Mucosa of descending colon (tissue), 3 donors: ENCODE measurements around the gene POLD1. TPM values are rescaled to one million over a fixed set of nuclear protein-coding genes. Genes with fewer than 3 reads are reported as not detected.
A peak's percentile ranks its signal among the peaks of the same experiment; 100 is the strongest.

Source experiments
- ATAC-seq: fragments of 200-7000 bp; cut with Tn5 transposase; one replicate; pipeline ENCODE4 v1.9.1; 2020; ENCODE audit warnings: mild to moderate bottlenecking, moderate library complexity
- DNase-seq, 3 donors: peaks; one replicate each; pipeline ENCODE4 v3.0.0-alpha.2; 2020
- H3K36me3 ChIP-seq: fragments of 200-600 bp; one replicate; pipeline ENCODE4 v1.8.0; 2021; ENCODE audit warnings: low read depth, mild to moderate bottlenecking
- H3K4me1 ChIP-seq: fragments of 200-600 bp; one replicate; pipeline ENCODE4 v1.8.0; 2021; ENCODE audit warnings: low read depth, mild to moderate bottlenecking
- H3K4me3 ChIP-seq: fragments of 200-600 bp; one replicate; pipeline ENCODE4 v1.8.0; 2021; ENCODE audit warnings: mild to moderate bottlenecking
- H3K9me3 ChIP-seq: fragments of 200-600 bp; one replicate; pipeline ENCODE4 v1.8.0; 2021; ENCODE audit warnings: mild to moderate bottlenecking
- intact Hi-C, 2 donors: fragments of 100-400 bp; cut with DNase I in 1 of 2; cut with micrococcal nuclease in 1 of 2; formaldehyde crosslinking; loops; one replicate each; pipeline versions ENCODE4 v1.11.0 to v1.11.1; 2022; cut with DNase I, micrococcal nuclease
- total RNA-seq, 3 donors: library from RNA; stranded (reverse); fragmentation: NEBNext Ultra II Directional in 2 of 3; extraction: Animal tissue kit (Norgen Biotek cat#: 25700) in 2 of 3; gene quantifications; one replicate each; pipeline versions ENCODE4 v1.2.1 to v1.2.4, GENCODE V29; 2021 to 2023
- TF ChIP-seq, protein P1 (sequence below): fragments of 200-600 bp; IDR thresholded peaks from one replicate; pipeline ENCODE4 v1.8.0; 2022; ENCODE audit warnings: antibody characterized with exemption, mild to moderate bottlenecking
- donor health status: DM: no; HTN: no; CAD: no; lungs with moderate emphysema.
- donor health status: DM: no; HTN: no; CAD: no.
- donor health status: DM: no; HTN: yes; CAD: no.

Gene POLD1
- total RNA-seq, 3 donors from 2014 or later = 20.8 to 27.9 (median 22.9) TPM

GRCh38 chr19:50362656-50363424 lies 21.3 kb upstream of the POLD1 start:
- ATAC-seq = no peak
- no peaks in the 10 kb centered on the region for H3K36me3 ChIP-seq

DNA sequence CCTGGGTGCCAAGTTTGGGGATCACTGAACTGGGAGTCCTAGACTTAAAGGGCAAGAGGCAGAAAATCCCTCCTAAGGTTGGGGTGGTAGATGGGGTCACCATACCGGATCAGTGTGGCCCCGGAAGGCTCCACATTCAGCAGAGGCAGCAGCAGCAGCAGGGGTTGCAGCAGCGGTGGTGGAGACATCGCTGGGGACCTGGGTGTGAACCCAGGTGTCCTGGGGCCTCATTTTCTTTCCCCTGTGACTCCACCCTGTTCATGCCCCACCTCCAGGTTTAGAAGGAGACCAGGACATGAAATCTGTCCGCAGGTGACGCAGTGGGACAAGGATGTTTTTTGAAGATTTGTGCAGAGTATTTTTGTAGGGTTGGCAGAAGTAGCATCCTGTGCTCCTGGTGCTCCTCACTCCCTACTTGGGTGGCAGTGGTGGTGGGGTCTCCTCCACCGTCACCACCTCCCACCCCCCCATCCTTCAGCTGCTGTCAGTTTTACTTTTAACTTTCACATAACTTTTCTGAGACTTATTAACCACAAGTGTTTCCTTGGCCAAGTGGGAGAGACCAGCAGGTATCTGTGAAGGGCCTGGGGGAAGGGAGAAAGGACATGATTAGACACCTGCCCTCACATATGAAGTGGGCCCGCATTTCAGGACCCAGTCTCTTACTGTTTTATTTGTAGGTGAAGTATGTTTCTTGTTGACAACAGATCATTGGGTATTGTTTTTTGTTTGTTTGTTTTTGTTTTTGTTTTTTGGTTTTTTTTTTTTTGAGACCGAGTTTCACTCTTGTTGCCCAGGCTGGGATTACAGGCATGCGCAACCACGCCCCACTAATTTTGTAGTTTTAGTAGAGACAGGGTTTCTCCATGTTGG lies 18.5 kb upstream of the POLD1 start, which contains the start of gene NAPSA:
NAPSA (minus strand) TSS at position 206 of the 873 bp plus-strand sequence; CDS start at position 188, 18 bp downstream.
- Histone ChIP-seq H3K36me3 (no peaks in the 10 kb centered on the region), H3K4me1 (no peaks in the 10 kb centered on the region), H3K4me3 (no peak within 1 kb of the TSS), H3K9me3 (no peaks in the 10 kb centered on the region)
- TF ChIP-seq, protein P1, sequence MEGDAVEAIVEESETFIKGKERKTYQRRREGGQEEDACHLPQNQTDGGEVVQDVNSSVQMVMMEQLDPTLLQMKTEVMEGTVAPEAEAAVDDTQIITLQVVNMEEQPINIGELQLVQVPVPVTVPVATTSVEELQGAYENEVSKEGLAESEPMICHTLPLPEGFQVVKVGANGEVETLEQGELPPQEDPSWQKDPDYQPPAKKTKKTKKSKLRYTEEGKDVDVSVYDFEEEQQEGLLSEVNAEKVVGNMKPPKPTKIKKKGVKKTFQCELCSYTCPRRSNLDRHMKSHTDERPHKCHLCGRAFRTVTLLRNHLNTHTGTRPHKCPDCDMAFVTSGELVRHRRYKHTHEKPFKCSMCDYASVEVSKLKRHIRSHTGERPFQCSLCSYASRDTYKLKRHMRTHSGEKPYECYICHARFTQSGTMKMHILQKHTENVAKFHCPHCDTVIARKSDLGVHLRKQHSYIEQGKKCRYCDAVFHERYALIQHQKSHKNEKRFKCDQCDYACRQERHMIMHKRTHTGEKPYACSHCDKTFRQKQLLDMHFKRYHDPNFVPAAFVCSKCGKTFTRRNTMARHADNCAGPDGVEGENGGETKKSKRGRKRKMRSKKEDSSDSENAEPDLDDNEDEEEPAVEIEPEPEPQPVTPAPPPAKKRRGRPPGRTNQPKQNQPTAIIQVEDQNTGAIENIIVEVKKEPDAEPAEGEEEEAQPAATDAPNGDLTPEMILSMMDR = no peak
- intact Hi-C loops = loop anchor here (5.0 to 10.0 kb wide), 3 partner anchors 49 to 99 kb away; partner anchors contain the start of gene SPIB (in 1 of the 2)
- DNase-seq (no peak), ATAC-seq (no peak)

More at GRCh38 chr19:50362656-50363424, 21.3 kb upstream of the POLD1 start:
- DNase-seq = no peak
- H3K4me3 ChIP-seq = no peak overlapping the region
- H3K9me3 ChIP-seq = no peaks in the 10 kb centered on the region
- intact Hi-C loops = loop anchor here in 1 of 2 donors (10.0 kb wide), 2 partner anchors 52 to 102 kb away; partner anchors contain the start of gene SPIB
- H3K4me1 ChIP-seq = no peaks in the 10 kb centered on the region
- TF ChIP-seq, protein P1 = no peak

DNA sequence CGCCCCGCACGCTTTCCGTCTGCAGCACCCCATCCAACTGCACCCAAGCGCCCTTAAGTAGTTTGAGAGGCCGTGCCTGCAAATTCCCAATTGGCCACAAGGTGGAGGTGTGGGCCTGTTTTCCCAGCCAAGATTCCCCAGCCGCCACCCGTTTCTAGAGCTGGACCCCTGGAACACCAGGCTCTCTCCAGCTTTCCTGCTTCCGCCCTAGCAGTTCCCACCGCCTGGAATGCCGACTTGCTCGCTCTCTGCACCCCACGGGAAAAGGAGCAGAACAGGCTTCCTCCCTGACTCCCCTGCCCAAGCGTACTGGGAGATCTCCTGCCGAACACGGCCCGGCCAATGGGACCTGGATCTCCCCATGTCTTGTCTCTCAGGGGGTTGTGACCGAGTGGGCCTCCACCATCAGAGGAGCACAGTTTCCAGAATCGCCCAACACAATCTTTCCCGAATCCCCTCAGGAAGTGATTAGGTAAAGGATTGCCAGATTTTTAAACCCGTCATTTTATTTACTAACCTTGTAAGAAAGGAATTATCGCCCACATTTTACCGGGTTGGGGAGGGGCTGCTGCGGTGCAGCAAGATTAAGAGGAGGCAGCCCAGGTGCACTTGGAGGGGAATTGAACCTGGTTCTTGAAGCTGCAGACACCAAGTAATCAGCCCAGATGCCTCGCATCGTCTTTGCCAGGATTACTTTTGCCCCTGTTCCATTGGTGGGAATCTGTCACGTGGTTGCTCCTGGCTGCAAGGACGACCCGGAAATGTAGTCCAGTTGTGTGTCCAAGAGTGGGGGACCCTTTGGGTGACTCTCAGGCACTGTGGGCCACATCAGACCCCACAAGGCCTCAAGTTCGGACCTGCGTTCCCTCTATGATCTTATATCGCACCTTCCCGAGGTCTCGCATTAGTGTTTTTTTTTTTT lies 15.2 kb upstream of the POLD1 start:
- TF ChIP-seq, protein P1 = peak; percentile 77

DNA sequence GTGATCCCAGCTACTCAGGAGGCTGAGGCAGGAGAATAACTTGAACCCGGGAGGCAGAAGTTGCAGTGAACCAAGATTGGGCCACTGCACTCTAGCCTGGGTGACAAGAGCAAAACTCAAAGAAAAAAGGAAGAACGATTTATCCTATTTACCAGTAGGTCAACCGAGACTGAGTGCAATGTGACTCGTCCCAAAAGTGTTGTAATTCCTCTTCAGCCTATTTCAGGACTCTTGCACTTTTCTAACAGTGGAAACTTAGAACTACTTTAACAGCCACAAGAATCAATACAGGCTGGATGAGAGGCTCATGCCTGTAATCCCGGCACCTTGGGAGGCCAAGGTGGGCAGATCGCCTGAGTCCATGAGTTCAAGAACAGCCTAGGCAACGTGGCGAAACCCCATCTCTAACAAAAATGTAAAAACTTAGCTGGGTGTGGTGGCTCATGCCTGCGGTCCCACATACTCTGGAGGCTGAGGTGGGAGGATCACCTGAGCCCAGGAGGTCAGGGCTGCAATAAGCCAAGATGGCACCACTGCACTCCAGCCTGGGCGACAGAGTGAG lies 12.2 kb upstream of the POLD1 start:
- ATAC-seq = no peak
- intact Hi-C loops = no loop called here
- DNase-seq = no peak
- Histone ChIP-seq H3K4me1 (no peaks in the 10 kb centered on the region), H3K9me3 (no peaks in the 10 kb centered on the region), H3K36me3 (no peaks in the 10 kb centered on the region), H3K4me3 (no peak overlapping the region)
- TF ChIP-seq, protein P1 = no peak

More for the DNA sequence above, 15.2 kb upstream of the POLD1 start:
- intact Hi-C loops = loop anchor here (5.0 to 10.0 kb wide), 3 partner anchors 46 to 96 kb away; partner anchors contain the start of gene SPIB (in 1 of the 2)
- Histone ChIP-seq H3K36me3 (no peaks in the 10 kb centered on the region), H3K9me3 (no peaks in the 10 kb centered on the region), H3K4me3 (peak overlapping the region; percentile 28), H3K4me1 (no peaks in the 10 kb centered on the region)
- ATAC-seq (peak; percentile 96), DNase-seq (peak; percentile 80 to 93 (median 92))
